HG02870 (cell line): Measurements from ENCODE around the gene SLC9A8.
"Not testable (repeated sequence)": the region's sequence is repeated elsewhere in the genome, so short reads cannot be mapped to it uniquely, and the experiment has no call there.

Source experiments
- ATAC-seq: cut with Tn5 transposase; IDR thresholded peaks from one replicate; pipeline ENCODE4 v1.9.1; 2021; ENCODE audit warnings: mild to moderate bottlenecking, moderate library complexity; ENCODE audit not compliant: unreplicated experiment

Gene SLC9A8

DNA sequence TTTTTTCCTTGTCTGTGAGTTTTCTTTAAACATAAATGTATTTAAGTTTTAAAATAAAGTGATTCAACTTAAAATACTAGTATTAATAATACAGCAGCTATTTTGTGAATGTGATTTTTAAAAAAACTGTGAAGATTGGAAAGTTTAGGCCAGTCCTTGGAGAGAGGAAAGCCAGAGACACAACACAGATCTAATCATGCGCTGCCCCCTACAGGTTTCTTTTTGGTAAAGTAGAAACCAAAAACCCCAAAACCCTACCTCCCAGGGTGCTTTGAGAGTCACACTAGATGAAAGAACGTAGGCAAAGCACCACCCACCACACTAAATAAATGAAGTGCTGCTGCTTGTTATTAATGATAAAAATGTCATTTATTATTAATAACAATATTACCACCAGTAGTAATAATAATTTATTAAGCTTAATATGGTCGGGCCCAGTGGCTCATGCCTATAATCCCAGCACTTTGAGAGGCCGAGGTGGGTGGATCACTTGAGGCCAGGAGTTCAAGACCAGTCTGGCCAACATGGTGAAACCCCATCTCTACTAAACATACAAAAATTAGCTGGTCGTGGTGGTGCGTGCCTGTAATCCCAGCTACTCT lies 33.7 kb downstream of the SLC9A8 start:
- ATAC-seq: no peak

DNA sequence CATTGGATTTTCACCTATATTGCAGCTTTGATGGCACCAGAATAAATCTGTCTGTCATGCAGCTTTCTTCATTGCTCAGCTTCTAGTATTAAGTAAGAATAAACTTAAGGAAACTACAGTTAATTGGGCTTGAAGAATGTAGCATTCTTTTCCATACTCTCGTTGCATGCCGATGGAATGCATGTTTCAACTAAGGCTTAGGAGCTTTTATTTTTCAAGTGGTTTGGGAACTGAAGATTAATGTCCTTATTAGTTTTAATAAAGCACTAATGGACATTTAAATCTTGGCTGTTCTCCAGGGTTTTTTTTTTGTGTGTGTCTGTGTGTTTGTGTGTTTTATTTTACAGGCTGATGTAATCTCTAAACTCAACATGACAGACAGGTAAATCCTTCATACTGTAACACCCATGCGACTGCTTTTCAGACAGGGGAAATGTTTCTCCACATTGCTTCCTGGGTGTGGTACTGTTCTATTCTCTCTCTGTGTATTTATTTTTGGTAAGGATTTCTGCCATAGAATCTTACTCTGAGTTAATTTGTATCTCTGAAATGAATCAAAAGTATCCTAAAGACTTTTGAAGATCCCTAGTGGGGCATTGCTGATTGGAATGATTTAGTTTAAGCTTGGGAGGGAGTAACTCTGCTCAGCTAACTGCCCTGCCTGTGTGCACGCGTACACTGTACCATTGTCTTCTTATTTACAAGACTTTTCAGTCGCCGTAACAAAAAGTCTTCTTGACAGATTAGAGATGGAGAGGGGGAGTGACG lies 38.0 kb downstream of the SLC9A8 start:
- ATAC-seq: no peak

GRCh38 chr20:49851231-49851705 lies 38.6 kb downstream of the SLC9A8 start:
- no peak for ATAC-seq

GRCh38 chr20:49851991-49852390 lies 39.4 kb downstream of the SLC9A8 start:
- no peak for ATAC-seq

DNA sequence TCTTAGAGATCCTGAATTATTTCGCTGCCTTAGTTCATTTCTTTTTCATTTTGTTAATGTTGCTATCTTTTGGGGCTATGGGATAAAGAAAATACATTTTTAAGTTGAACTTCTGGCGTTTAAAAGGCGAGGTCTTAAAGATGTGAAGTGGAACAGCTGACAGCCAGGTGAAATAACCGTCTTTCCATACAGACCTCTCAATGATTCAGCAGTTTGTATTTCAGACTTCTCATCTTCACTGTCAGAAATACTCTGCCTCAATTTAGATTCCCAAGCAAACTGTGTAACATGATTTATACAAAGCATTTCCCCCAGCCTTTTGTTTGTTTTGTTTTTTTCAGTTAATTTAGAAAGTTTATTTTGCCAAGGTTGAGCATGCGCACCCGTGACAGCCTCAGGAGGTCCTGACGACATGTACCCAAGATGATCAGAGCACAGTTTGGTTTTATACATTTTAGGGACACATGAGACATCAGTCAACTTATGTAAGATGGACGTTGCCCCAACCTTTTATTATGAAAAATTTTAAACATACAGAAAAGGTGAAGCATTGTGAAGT lies 40.0 kb downstream of the SLC9A8 start:
- no peak for ATAC-seq

- ATAC-seq: no peak
Measured at GRCh38 chr20:49853640-49854039, 41.0 kb downstream of the SLC9A8 start.

GRCh38 chr20:49854190-49854875 lies 41.7 kb downstream of the SLC9A8 start:
- ATAC-seq: no peak

DNA sequence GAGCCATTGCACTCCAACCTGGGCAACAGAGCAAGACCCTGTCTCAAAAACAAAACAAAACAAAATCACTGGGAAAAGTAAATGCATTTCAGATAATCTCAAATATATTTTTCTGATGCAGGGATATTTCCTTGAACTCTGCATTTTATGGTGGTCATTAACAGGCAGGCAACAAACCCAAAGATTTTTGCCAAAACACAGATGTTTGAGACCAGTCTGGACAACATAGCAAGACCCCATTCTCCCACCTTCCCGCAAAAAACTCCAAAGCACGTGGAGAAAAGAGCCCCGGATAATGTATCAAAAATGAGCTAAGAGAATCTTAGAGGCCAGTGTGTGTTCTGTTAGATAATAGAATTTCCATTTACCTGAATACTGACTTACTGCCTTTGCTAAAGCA lies 44.3 kb downstream of the SLC9A8 start:
- no peak for ATAC-seq

DNA sequence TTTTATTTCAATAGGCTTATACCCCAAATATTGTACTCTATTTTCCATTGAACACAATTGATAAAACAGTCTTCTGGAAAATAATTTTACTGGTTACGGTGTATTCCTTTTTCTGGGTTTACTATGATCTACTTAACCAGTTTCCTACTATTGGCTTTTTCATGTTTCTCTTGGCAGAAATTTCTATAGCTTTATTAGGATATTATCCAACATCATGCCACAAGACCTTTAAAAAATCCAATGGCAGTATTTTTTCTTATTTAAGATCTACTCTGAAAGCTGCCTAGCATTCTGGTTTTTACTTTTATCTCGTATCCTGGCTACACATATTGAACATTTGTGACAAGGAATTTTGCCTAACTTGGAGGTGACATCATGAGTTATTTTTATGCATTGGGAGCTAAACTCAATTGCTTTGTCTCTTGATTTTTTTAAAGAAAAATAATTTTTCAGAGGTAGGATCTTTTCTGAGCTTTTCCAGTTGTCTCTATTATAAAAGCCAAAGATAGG lies 45.5 kb downstream of the SLC9A8 start:
- ATAC-seq: no peak

GRCh38 chr20:49859011-49859410 lies 46.4 kb downstream of the SLC9A8 start:
- ATAC-seq: no peak

- no peak for ATAC-seq
Measured at GRCh38 chr20:49859807-49860206, 47.2 kb downstream of the SLC9A8 start.

DNA sequence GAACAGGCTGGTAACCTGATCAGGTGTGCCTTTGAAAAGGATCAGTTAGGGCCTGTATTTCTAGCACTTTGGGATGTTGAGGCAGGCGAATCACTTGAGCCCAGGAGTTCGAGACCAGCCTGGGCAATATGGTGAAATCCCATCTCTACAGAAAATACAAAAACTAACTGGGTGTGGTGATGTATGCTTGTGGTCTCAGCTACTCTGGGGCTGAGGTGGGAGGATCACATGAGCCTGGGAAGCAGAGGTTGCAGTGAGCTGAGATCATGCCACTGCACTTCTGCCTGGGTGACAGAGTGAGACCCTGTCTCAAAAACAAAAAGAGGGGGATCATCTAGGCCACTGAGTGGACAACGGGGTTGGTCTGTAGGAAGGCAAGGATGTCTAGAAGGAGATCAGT lies 48.6 kb downstream of the SLC9A8 start:
- ATAC-seq: not testable (repeated sequence)

- no peak for ATAC-seq
Measured at GRCh38 chr20:49862607-49863200, 50.1 kb downstream of the SLC9A8 start.

DNA sequence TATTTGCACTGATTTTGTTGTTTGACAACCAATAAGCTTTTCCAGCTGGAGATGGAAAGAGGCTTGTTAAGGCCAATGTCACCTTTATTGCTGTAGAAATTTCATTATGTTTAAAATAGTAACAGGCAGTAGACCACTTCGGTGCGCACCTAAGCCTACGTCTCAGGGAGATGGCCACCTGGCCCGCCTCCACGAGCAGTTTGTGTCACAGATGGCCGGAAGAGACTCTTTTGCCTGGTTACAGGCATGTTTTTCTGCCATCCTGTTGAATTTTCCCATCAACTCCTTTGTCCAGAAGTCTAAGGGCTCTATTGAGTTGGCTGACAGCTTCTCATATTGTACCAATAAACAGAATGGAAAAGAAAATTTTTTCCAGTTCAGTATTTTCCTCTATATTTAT lies 51.0 kb downstream of the SLC9A8 start:
- ATAC-seq: no peak

DNA sequence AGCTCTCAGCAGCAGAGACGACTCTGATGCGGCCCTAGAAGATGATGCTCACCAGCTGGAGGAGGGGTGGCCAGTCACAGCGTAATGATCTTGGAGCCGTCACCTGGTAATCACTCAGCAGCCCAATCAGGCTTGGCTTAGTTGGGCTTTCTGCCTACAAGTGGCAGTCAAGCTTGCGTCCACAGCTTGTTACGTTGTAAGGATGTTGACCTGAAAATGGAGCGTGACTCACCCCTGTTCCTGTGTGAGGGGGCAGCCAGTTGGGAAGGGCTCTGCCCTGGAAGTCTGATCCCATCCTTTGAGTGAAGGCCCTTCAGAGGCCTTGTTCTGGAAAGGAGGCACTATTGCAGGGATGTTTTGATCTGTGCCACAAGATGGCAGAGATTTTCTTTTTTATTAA lies 52.9 kb downstream of the SLC9A8 start:
- no peak for ATAC-seq

DNA sequence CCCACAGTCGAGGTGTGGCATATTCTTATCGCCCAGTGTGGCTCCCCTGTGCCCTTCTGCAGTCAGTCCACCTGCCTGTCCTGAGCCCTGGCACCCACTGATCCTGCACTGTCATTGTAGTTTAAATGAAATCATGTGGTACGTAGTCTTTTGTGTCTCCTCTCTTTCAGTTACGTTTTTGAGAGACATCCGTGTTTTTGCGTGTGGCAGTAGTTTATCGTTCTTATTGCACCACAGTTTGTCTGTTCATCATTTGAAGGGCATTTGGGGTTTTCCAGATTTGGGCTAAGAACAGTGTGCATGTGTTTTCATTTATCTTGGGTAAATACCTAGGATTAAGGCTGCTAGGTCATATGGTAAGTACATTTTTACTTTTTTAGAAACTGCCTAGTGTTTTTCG lies 53.4 kb downstream of the SLC9A8 start:
- ATAC-seq: no peak

DNA sequence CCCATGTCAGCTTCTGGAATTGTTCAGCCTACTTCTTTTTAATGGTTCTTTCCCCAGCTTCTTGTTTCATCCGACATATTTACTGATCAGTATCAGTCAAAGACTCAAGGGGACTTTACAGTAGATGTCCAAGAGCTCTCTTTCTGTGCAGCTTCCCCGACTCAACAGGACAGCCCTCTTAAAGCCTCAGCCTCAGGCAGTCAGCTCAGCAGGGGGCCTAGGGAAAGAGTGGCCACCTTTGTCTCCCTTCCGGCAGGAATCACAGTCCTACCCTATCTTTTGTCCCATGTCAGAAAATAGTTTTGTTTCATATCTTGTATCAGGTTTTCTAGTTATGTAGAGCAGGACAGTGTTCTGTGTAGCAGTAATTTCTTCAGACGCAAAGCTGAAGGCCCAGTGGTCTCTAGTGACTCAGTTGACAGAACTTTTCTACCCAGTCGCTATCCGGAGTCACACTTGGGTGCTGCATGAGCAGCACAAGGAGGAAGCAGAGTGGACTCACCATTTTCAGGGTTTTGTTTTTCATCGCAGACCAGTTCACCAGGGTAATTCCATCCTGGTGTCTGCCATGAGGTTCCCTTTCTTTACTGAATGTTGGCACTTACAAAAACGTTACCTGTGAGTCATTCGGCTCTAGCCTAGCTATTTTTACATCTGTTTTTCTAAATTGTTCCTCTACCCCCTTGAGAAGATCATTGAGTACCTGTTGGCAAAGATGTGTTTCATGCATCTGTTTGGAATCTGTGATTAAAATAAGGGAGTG lies 55.0 kb downstream of the SLC9A8 start:
- no peak for ATAC-seq

- ATAC-seq: no peak
Measured at GRCh38 chr20:49868538-49868937, 55.9 kb downstream of the SLC9A8 start.

GRCh38 chr20:49868964-49869363 lies 56.3 kb downstream of the SLC9A8 start:
- ATAC-seq: no peak

DNA sequence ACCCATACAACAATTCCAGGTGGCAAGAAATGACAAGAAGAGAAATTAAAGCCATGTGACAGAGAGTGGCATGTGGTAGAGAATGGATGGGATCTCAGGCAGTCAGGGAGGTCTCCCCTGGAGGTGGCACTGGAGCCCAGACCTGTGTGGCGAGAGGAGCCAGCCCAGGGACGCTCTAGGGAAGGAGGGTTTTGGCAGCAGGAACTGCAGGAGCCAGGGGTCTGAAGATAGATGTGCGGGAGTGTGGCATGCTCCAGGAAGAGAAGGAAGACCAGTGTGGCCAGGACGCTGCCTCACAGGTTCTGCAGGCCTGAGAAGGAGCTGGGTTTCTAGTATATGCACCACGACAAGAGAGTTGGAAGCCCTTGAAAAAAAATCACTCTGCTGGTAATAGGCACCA lies 57.6 kb downstream of the SLC9A8 start:
- ATAC-seq: no peak
